T-cell (primary cell): ENCODE data around the gene CALD1. TPM values are rescaled to one million over a fixed set of nuclear protein-coding genes. Genes with fewer than 3 reads are reported as not detected.

Experiments
- ATAC-seq, 4 experiments: fragments of 200-7000 bp in 3 of 4; fragments of 150-1000 bp in 1 of 4; cut with Tn5 transposase; replicated peaks in 1 of 4; 1 replicate in 3 of 4; 2 replicates in 1 of 4; pipeline ENCODE4 v1.10.0; 2021; ENCODE audit warnings: moderate library complexity in 3 of 4, mild to moderate bottlenecking in 2 of 4, moderate number of reproducible peaks in 1 of 4
- CTCF ChIA-PET, 2 donors: fragments of 300-600 bp; sonication (Branson Sonifier 250); formaldehyde crosslinking; loops; one replicate each; lab custom pipeline; 2022; ENCODE audit warnings: antibody characterized with exemption in 2 of 2; lab: Charles Lee
- POLR2A ChIA-PET, 2 donors: fragments of 300-600 bp; sonication (Branson Sonifier 250); formaldehyde crosslinking; loops; one replicate each; lab custom pipeline; 2022; ENCODE audit warnings: antibody characterized with exemption in 2 of 2; lab: Charles Lee
- DNase-seq, 35 experiments: peaks; one replicate each; pipeline versions ENCODE4 v3.0.0 to v3.0.0-alpha.2; 2013 to 2023
- H3K27ac ChIP-seq: one replicate; pipeline ENCODE4 v1.5.1; 2013; ENCODE audit warnings: low read length
- H3K27me3 ChIP-seq, 2 experiments: replicated peaks in 1 of 2; 1 replicate in 1 of 2; 2 replicates in 1 of 2; pipeline versions ENCODE4 v1.6.1 to v1.7.0; 2013; ENCODE audit warnings: low read length in 1 of 2, mixed read lengths in 1 of 2; ENCODE audit not compliant: control insufficient read depth in 2 of 2, insufficient read depth in 2 of 2; ENCODE audit errors: extremely low read depth in 1 of 2
- H3K36me3 ChIP-seq, 2 donors: 1 replicate in 1 of 2; 2 replicates in 1 of 2; pipeline versions ENCODE4 v1.6.1 to v1.7.0; 2013; ENCODE audit warnings: low read length in 1 of 2; ENCODE audit not compliant: control insufficient read depth in 2 of 2, insufficient read depth in 1 of 2; ENCODE audit errors: extremely low read depth in 1 of 2
- H3K4me1 ChIP-seq, 2 experiments: 1 replicate in 1 of 2; 2 replicates in 1 of 2; pipeline versions ENCODE4 v1.6.1 to v1.7.0; 2013; ENCODE audit warnings: low read length in 2 of 2, mixed read lengths in 1 of 2; ENCODE audit not compliant: insufficient read depth in 2 of 2, control insufficient read depth in 1 of 2; ENCODE audit errors: extremely low read depth in 1 of 2
- H3K4me3 ChIP-seq, 2 donors: 1 replicate in 1 of 2; 2 replicates in 1 of 2; pipeline versions ENCODE4 v1.5.1 to v1.7.0; 2013; ENCODE audit warnings: mild to moderate bottlenecking in 2 of 2, low read length in 1 of 2, moderate library complexity in 1 of 2; ENCODE audit not compliant: control insufficient read depth in 1 of 2; ENCODE audit errors: extremely low read depth in 1 of 2
- H3K9me3 ChIP-seq: 2 replicates; pipeline ENCODE4 v1.7.0; 2013
- H3K27ac Mint-ChIP-seq, 2 donors: one replicate each; pipeline ENCODE4 v1.8.0; 2020 to 2021; ENCODE audit warnings: mild to moderate bottlenecking in 2 of 2, mixed read lengths in 2 of 2
- H3K27me3 Mint-ChIP-seq, 2 donors: one replicate each; pipeline ENCODE4 v1.8.0; 2021 to 2022; ENCODE audit warnings: mixed read lengths in 2 of 2
- H3K36me3 Mint-ChIP-seq: one replicate; pipeline ENCODE4 v1.8.0; 2021; ENCODE audit warnings: mixed read lengths
- H3K4me1 Mint-ChIP-seq, 3 donors: one replicate each; pipeline ENCODE4 v1.8.0; 2020 to 2022; ENCODE audit warnings: mixed read lengths in 3 of 3, mild to moderate bottlenecking in 1 of 3
- H3K4me3 Mint-ChIP-seq, 3 donors: one replicate each; pipeline ENCODE4 v1.8.0; 2020 to 2022; ENCODE audit warnings: mild to moderate bottlenecking in 3 of 3, mixed read lengths in 3 of 3, moderate library complexity in 3 of 3
- H3K9me3 Mint-ChIP-seq, 3 donors: one replicate each; pipeline ENCODE4 v1.8.0; 2020 to 2022; ENCODE audit warnings: mixed read lengths in 3 of 3
- WGBS: methylation state at CpG from one replicate; pipeline ENCODE4 v1.1.5; 2013; ENCODE audit warnings: missing lambda C conversion rate; ENCODE audit not compliant: insufficient coverage; 5-methylcytosine and 5-hydroxymethylcytosine counted together
- total RNA-seq, 35 experiments: library from RNA in 6 of 35; stranded (reverse) in 6 of 35; fragments of 120-200 nt in 1 of 35; gene quantifications; one replicate each; pipeline versions ENCODE4 v1.2.1 to v1.2.4 and lab custom pipeline; 2013 to 2026

Gene CALD1
- total RNA-seq, 5 donors from 2014 or later (not counting 1 experiment from before 2014, with no cell fraction given), result 0.95 to 2.4 (median 1.4) TPM; not detected in 1

- Histone ChIP-seq H3K27ac (no peak overlapping the region), H3K9me3 (no peaks in the 10 kb centered on the region), H3K4me3 (no peak overlapping the region), H3K36me3 (no peaks in the 10 kb centered on the region), H3K27me3 (no peaks in the 10 kb centered on the region), H3K4me1 (no peaks in the 10 kb centered on the region)
- peaks cover 9 to 22% (median 13%) of the 10 kb centered on the region in 3 donors for H3K9me3 Mint-ChIP-seq
- ATAC-seq (no peak), DNase-seq (no peak)
- no peak overlapping the region for H3K4me3 Mint-ChIP-seq
- H3K4me1 Mint-ChIP-seq, result no peaks in the 10 kb centered on the region
- ChIA-PET POLR2A (no interaction called here), CTCF (no interaction called here)
- no CpG with 5 or more reads among the region's 7 CpGs for WGBS
- no peak overlapping the region for H3K27ac Mint-ChIP-seq
- peaks cover 7 to 11% of the 10 kb centered on the region in 2 donors for H3K27me3 Mint-ChIP-seq
- H3K36me3 Mint-ChIP-seq, result peaks cover 3% of the 10 kb centered on the region
Measured at GRCh38 chr7:134897936-134898335, 118.5 kb downstream of the CALD1 start.

- no peak overlapping the region for H3K27ac Mint-ChIP-seq
- DNase-seq (no peak), ATAC-seq (no peak)
- ChIA-PET CTCF (no interaction called here), POLR2A (no interaction called here)
- H3K9me3 Mint-ChIP-seq, result peaks cover 9 to 18% (median 13%) of the 10 kb centered on the region in 3 donors
- no peaks in the 10 kb centered on the region for H3K4me1 Mint-ChIP-seq
- Histone ChIP-seq H3K9me3 (no peaks in the 10 kb centered on the region), H3K4me1 (no peaks in the 10 kb centered on the region), H3K27ac (no peak overlapping the region), H3K27me3 (no peaks in the 10 kb centered on the region), H3K4me3 (no peak overlapping the region), H3K36me3 (no peaks in the 10 kb centered on the region)
- H3K36me3 Mint-ChIP-seq, result peaks cover 3% of the 10 kb centered on the region
- H3K4me3 Mint-ChIP-seq, result no peak overlapping the region
- H3K27me3 Mint-ChIP-seq, result no peaks in the 10 kb centered on the region
- WGBS, result no CpG with 5 or more reads among the region's 3 CpGs
Measured at GRCh38 chr7:134899729-134900128, 120.3 kb downstream of the CALD1 start.

GRCh38 chr7:134900166-134900982, 120.9 kb downstream of the CALD1 start:
- no peaks in the 10 kb centered on the region for H3K9me3 ChIP-seq
- H3K36me3 ChIP-seq, result no peaks in the 10 kb centered on the region
- DNase-seq, result no peak
- WGBS, result 93% methylated on average over 2 of the region's 9 CpGs
- H3K4me3 ChIP-seq, result no peak overlapping the region
- Mint-ChIP-seq H3K4me1 (no peaks in the 10 kb centered on the region), H3K9me3 (peaks cover 9 to 15% (median 13%) of the 10 kb centered on the region in 3 donors), H3K27me3 (no peaks in the 10 kb centered on the region), H3K36me3 (peaks cover 3% of the 10 kb centered on the region), H3K4me3 (no peak overlapping the region), H3K27ac (no peak overlapping the region)
- H3K4me1 ChIP-seq, result no peaks in the 10 kb centered on the region
- ATAC-seq, result no peak
- no peaks in the 10 kb centered on the region for H3K27me3 ChIP-seq
- ChIA-PET POLR2A (no interaction called here), CTCF (interaction anchor here (0.6 to 1.0 kb wide), 3 partner anchors 14 to 272 kb away, joined by 3 to 6 read pairs (median 3); no protein-coding TSS in a partner anchor)
- H3K27ac ChIP-seq, result no peak overlapping the region

DNA sequence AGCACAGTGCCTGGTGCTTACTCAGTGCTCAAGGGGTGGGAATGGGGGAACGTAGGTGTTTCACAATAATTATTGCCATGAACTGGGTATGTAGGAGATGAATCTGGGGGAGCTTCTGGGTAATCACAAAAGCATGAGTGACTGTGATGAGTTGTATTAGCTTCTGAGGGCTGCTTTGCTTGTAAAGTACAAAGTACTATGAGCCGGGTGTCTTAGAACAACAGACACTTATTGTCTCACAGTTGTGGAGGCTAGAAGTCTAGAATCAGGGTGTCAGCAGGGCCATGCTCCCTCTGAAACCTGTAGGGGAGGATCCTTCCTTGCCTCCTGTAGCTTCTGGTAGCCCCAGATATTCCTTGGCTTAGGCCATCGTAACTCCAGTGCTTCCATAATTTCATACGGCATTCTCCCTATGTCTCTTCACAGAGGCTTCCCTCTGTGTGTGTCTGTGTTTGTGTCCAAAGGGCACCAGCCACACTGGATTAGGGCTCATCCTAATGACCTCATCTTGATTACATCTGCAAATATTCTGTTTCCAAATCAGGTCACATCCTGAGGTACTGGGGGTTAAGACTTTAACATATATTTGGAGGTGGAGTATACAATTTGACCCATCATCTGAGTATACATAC, 122.1 kb downstream of the CALD1 start:
- 70% methylated on average over 1 of the region's 4 CpGs for WGBS

GRCh38 chr7:134902058-134902457, 122.6 kb downstream of the CALD1 start:
- Histone ChIP-seq H3K4me1 (no peaks in the 10 kb centered on the region), H3K27me3 (no peaks in the 10 kb centered on the region), H3K9me3 (no peaks in the 10 kb centered on the region), H3K27ac (no peak overlapping the region), H3K36me3 (no peaks in the 10 kb centered on the region), H3K4me3 (no peak overlapping the region)
- Mint-ChIP-seq H3K9me3 (peaks cover 0 to 3% (median 0%) of the 10 kb centered on the region in 3 donors), H3K4me3 (no peak overlapping the region), H3K27me3 (no peaks in the 10 kb centered on the region), H3K36me3 (no peaks in the 10 kb centered on the region), H3K27ac (no peak overlapping the region), H3K4me1 (no peaks in the 10 kb centered on the region)
- no peak for ATAC-seq
- ChIA-PET CTCF (no interaction called here), POLR2A (no interaction called here)
- no peak for DNase-seq
- 83% methylated on average over 1 of the region's 2 CpGs for WGBS

More for the DNA sequence above, 122.1 kb downstream of the CALD1 start:
- H3K27me3 Mint-ChIP-seq, result no peaks in the 10 kb centered on the region
- H3K27me3 ChIP-seq, result no peaks in the 10 kb centered on the region
- H3K4me1 ChIP-seq, result no peaks in the 10 kb centered on the region
- DNase-seq (no peak), ATAC-seq (no peak)
- H3K36me3 Mint-ChIP-seq, result peaks cover 2% of the 10 kb centered on the region
- H3K27ac Mint-ChIP-seq, result no peak overlapping the region
- H3K27ac ChIP-seq, result no peak overlapping the region
- ChIA-PET CTCF (interaction anchor here (0.6 to 1.0 kb wide), 3 partner anchors 13 to 346 kb away, joined by 3 read pairs; no protein-coding TSS in a partner anchor), POLR2A (no interaction called here)
- no peaks in the 10 kb centered on the region for H3K36me3 ChIP-seq
- no peak overlapping the region for H3K4me3 Mint-ChIP-seq
- H3K4me3 ChIP-seq, result no peak overlapping the region
- peaks cover 2 to 6% (median 3%) of the 10 kb centered on the region in 3 donors for H3K9me3 Mint-ChIP-seq
- no peaks in the 10 kb centered on the region for H3K4me1 Mint-ChIP-seq
- H3K9me3 ChIP-seq, result no peaks in the 10 kb centered on the region

- H3K27me3 Mint-ChIP-seq, result no peaks in the 10 kb centered on the region
- H3K36me3 Mint-ChIP-seq, result no peaks in the 10 kb centered on the region
Measured at GRCh38 chr7:134903073-134903790, 123.8 kb downstream of the CALD1 start.

More at GRCh38 chr7:134903073-134903790, 123.8 kb downstream of the CALD1 start:
- Histone ChIP-seq H3K4me1 (no peaks in the 10 kb centered on the region), H3K36me3 (no peaks in the 10 kb centered on the region), H3K9me3 (no peaks in the 10 kb centered on the region), H3K27me3 (no peaks in the 10 kb centered on the region), H3K27ac (no peak overlapping the region), H3K4me3 (no peak overlapping the region)
- no peak for ATAC-seq
- H3K4me3 Mint-ChIP-seq, result no peak overlapping the region
- no peaks in the 10 kb centered on the region for H3K4me1 Mint-ChIP-seq
- no peak for DNase-seq
- POLR2A ChIA-PET, result no interaction called here
- CTCF ChIA-PET, result no interaction called here
- whole genome bisulfite sequencing, result 78% methylated on average over 3 of the region's 5 CpGs
- H3K27ac Mint-ChIP-seq, result no peak overlapping the region
- no peaks in the 10 kb centered on the region for H3K9me3 Mint-ChIP-seq
